Measurements from ENCODE around the gene FOXJ3. TPM values are rescaled to one million over a fixed set of nuclear protein-coding genes. Genes with fewer than 3 reads are reported as not detected.
A peak's percentile ranks its signal among the peaks of the same experiment; 100 is the strongest.

FOXJ3 gene
- total RNA-seq, 2 experiments from 2014 or later = 43.1 to 44.0 TPM

- DNase-seq = no peak
- H3K4me1 Mint-ChIP-seq (ENCODE audit: low read depth) = peaks cover 6% of the 10 kb centered on the region
- intact Hi-C loops (cut with micrococcal nuclease) = no loop called here
- H3K9me3 Mint-ChIP-seq = no peaks in the 10 kb centered on the region
- H3K27ac Mint-ChIP-seq = no peak overlapping the region
- CTCF ChIA-PET = interaction anchor here (5.1 kb wide), 1 partner anchor 28 kb away, joined by 36 read pairs; no protein-coding TSS in a partner anchor
- peaks cover 23% of the 10 kb centered on the region for H3K27me3 Mint-ChIP-seq
- no peak for TF ChIP-seq CTCF (IDR thresholded peaks at IDR 0.05)
- H3K4me3 Mint-ChIP-seq = no peak overlapping the region
- no peaks in the 10 kb centered on the region for H3K36me3 Mint-ChIP-seq (ENCODE audit: low read depth)
- POLR2A ChIA-PET = no interaction called here
- no peak for ATAC-seq
Observed at GRCh38 chr1:42144711-42145388, 190.2 kb downstream of the FOXJ3 start.

GRCh38 chr1:42143896-42144710, 190.9 kb downstream of the FOXJ3 start:
- Mint-ChIP-seq H3K9me3 (no peaks in the 10 kb centered on the region), H3K36me3 (ENCODE audit: low read depth) (no peaks in the 10 kb centered on the region), H3K4me1 (ENCODE audit: low read depth) (peaks cover 6% of the 10 kb centered on the region), H3K4me3 (no peak overlapping the region), H3K27me3 (peaks cover 23% of the 10 kb centered on the region), H3K27ac (no peak overlapping the region)
- DNase-seq (no peak), ATAC-seq (no peak)
- no peak for TF ChIP-seq CTCF (IDR thresholded peaks at IDR 0.05)
- ChIA-PET CTCF (interaction anchor here (0.8 to 5.1 kb wide), 3 partner anchors 11 to 29 kb away, joined by 4 to 36 read pairs (median 4); no protein-coding TSS in a partner anchor), POLR2A (no interaction called here)
- intact Hi-C loops (cut with micrococcal nuclease) = no loop called here

GRCh38 chr1:42142894-42143675, 191.9 kb downstream of the FOXJ3 start:
- intact Hi-C loops (cut with micrococcal nuclease) = no loop called here
- Mint-ChIP-seq H3K27me3 (peaks cover 23% of the 10 kb centered on the region), H3K9me3 (no peaks in the 10 kb centered on the region), H3K27ac (no peak overlapping the region), H3K4me3 (no peak overlapping the region), H3K36me3 (ENCODE audit: low read depth) (no peaks in the 10 kb centered on the region), H3K4me1 (ENCODE audit: low read depth) (peaks cover 6% of the 10 kb centered on the region)
- no peak for DNase-seq
- CTCF ChIA-PET = interaction anchor here (0.8 to 1.3 kb wide), 2 partner anchors 13 to 17 kb away, joined by 4 read pairs; no protein-coding TSS in a partner anchor
- TF ChIP-seq CTCF (IDR thresholded peaks at IDR 0.05) = no peak
- POLR2A ChIA-PET = no interaction called here
- peak; percentile 17 for ATAC-seq

GRCh38 chr1:42141978-42142377, 193.1 kb downstream of the FOXJ3 start:
- Mint-ChIP-seq H3K4me3 (no peak overlapping the region), H3K36me3 (ENCODE audit: low read depth) (no peaks in the 10 kb centered on the region), H3K4me1 (ENCODE audit: low read depth) (peaks cover 6% of the 10 kb centered on the region), H3K27me3 (peaks cover 23% of the 10 kb centered on the region), H3K9me3 (no peaks in the 10 kb centered on the region), H3K27ac (no peak overlapping the region)
- ChIA-PET POLR2A (no interaction called here), CTCF (interaction anchor here (0.7 kb wide), 1 partner anchor 11 kb away, joined by 3 read pairs; no protein-coding TSS in a partner anchor)
- intact Hi-C loops (cut with micrococcal nuclease) = no loop called here
- no peak for ATAC-seq
- TF ChIP-seq CTCF (IDR thresholded peaks at IDR 0.05) = no peak
- DNase-seq = no peak
